H1 (cell line): Measurements from ENCODE around the gene TMEM140. TPM values are rescaled to one million over a fixed set of nuclear protein-coding genes. Genes with fewer than 3 reads are reported as not detected.

Experiments
- CTCF ChIA-PET: fragments of 300-600 bp; sonication (Branson Sonifier 250); formaldehyde crosslinking; loops from one replicate; lab custom pipeline; 2021; ENCODE audit not compliant: partially characterized antibody; lab: Charles Lee
- POLR2A ChIA-PET: fragments of 300-600 bp; sonication (Branson Sonifier 250); formaldehyde crosslinking; loops from one replicate; lab custom pipeline; 2021; ENCODE audit warnings: inconsistent platforms; ENCODE audit not compliant: partially characterized antibody; lab: Charles Lee
- DNase-seq, 2 experiments: peaks; one replicate each; pipeline versions ENCODE4 v3.0.0 to v3.0.0-alpha.2; 2010 to 2022; ENCODE audit warnings: low spot score in 2 of 2, low read depth in 1 of 2, mixed read lengths in 1 of 2
- FAIRE-seq: peaks from 2 replicates; lab custom pipeline; 2011; peaks lifted over from hg19 to GRCh38; lab: Jason Lieb, UNC
- H2AFZ ChIP-seq: 2 replicates; pipeline ENCODE4 v1.8.1; 2012; ENCODE audit warnings: low read length, inconsistent platforms
- H2AK5ac ChIP-seq: 2 replicates; pipeline ENCODE4 v1.6.1; 2013; ENCODE audit warnings: low read depth, low read length
- H2BK120ac ChIP-seq: replicated peaks from 2 replicates; pipeline ENCODE3; 2013; ENCODE audit warnings: low read depth, low read length, inconsistent platforms
- H2BK12ac ChIP-seq: 2 replicates; pipeline ENCODE4 v1.6.1; 2013; ENCODE audit warnings: low read depth, low read length
- H2BK15ac ChIP-seq: 2 replicates; pipeline ENCODE4 v1.6.1; 2013; ENCODE audit warnings: low read length
- H2BK20ac ChIP-seq: 2 replicates; pipeline ENCODE4 v1.6.1; 2013; ENCODE audit warnings: low read length
- H2BK5ac ChIP-seq: 2 replicates; pipeline ENCODE4 v1.6.1; 2013; ENCODE audit warnings: low read depth, low read length
- H3K14ac ChIP-seq: 2 replicates; pipeline ENCODE4 v1.6.1; 2013; ENCODE audit warnings: inconsistent platforms; ENCODE audit not compliant: insufficient read length
- H3K18ac ChIP-seq: 2 replicates; pipeline ENCODE4 v1.6.1; 2013; ENCODE audit warnings: low read length; ENCODE audit errors: extremely low read depth
- H3K23ac ChIP-seq: 2 replicates; pipeline ENCODE4 v1.6.1; 2013; ENCODE audit warnings: inconsistent platforms; ENCODE audit not compliant: insufficient read length
- H3K23me2 ChIP-seq: 2 replicates; pipeline ENCODE4 v1.6.1; 2013; ENCODE audit warnings: low read depth, low read length
- H3K27ac ChIP-seq: 2 replicates; pipeline ENCODE4 v1.6.1; 2011; ENCODE audit warnings: low read depth, low read length, inconsistent platforms
- H3K27me3 ChIP-seq, 4 experiments: replicated peaks in 1 of 4; 1 replicate in 1 of 4; 2 replicates in 3 of 4; pipeline versions ENCODE4 v1.6.1 to v1.8.1; 2011 to 2013; ENCODE audit warnings: low read length in 3 of 4, mild to moderate bottlenecking in 3 of 4, inconsistent platforms in 2 of 4, mixed read lengths in 2 of 4, moderate library complexity in 1 of 4; ENCODE audit not compliant: control insufficient read depth in 3 of 4, insufficient read depth in 3 of 4; ENCODE audit errors: extremely low read depth in 1 of 4
- H3K36me3 ChIP-seq, 4 experiments: 2 replicates each; pipeline versions ENCODE4 v1.6.1 to v1.8.1; 2011 to 2013; ENCODE audit warnings: mild to moderate bottlenecking in 4 of 4, low read length in 3 of 4, moderate library complexity in 2 of 4, control low read depth in 1 of 4, inconsistent platforms in 1 of 4; ENCODE audit not compliant: insufficient read depth in 4 of 4, control insufficient read depth in 2 of 4
- H3K4ac ChIP-seq: replicated peaks from 2 replicates; pipeline ENCODE3; 2013; ENCODE audit warnings: low read length, low read depth, mixed read lengths, inconsistent platforms; ENCODE audit not compliant: insufficient read length
- H3K4me1 ChIP-seq, 4 experiments: replicated peaks in 1 of 4; 1 replicate in 1 of 4; 2 replicates in 3 of 4; pipeline versions ENCODE4 v1.6.1 to v1.8.1; 2011 to 2013; ENCODE audit warnings: low read length in 3 of 4, inconsistent platforms in 2 of 4, mixed read lengths in 1 of 4; ENCODE audit not compliant: insufficient read depth in 4 of 4, control insufficient read depth in 3 of 4
- H3K4me2 ChIP-seq, 2 experiments: 2 replicates each; pipeline versions ENCODE4 v1.6.1 to v1.8.1; 2011 to 2013; ENCODE audit warnings: low read depth in 2 of 2, low read length in 2 of 2, control low read depth in 1 of 2, inconsistent platforms in 1 of 2, mild to moderate bottlenecking in 1 of 2; ENCODE audit not compliant: insufficient read depth in 1 of 2
- H3K4me3 ChIP-seq, 4 experiments: fragments of 200-600, 300-600 bp in 1 of 4; sonication (generic), shearing (Covaris generic), sonication (Bioruptor Twin) in 1 of 4; 2 replicates each; pipeline versions ENCODE4 v1.5.1 to v1.8.1; 2011 to 2016; ENCODE audit warnings: low read length in 4 of 4, low read depth in 3 of 4, control low read depth in 2 of 4, inconsistent platforms in 2 of 4, mild to moderate bottlenecking in 2 of 4, mixed read lengths in 1 of 4, moderate library complexity in 1 of 4; ENCODE audit not compliant: insufficient read depth in 2 of 4; ENCODE audit errors: extremely low read depth in 1 of 4
- H3K56ac ChIP-seq: replicated peaks from 2 replicates; pipeline ENCODE3; 2013; ENCODE audit warnings: low read depth, mild to moderate bottlenecking, mixed read lengths, low read length, inconsistent platforms; ENCODE audit not compliant: insufficient read length
- H3K79me1 ChIP-seq: 2 replicates; pipeline ENCODE4 v1.6.1; 2013; ENCODE audit warnings: low read depth, low read length, control low read depth
- H3K79me2 ChIP-seq, 2 experiments: 2 replicates each; pipeline versions ENCODE4 v1.6.1 to v1.8.1; 2012 to 2013; ENCODE audit warnings: low read length in 2 of 2, mild to moderate bottlenecking in 2 of 2, inconsistent platforms in 1 of 2; ENCODE audit not compliant: insufficient read depth in 2 of 2, control insufficient read depth in 1 of 2
- H3K9ac ChIP-seq, 4 experiments: replicated peaks in 1 of 4; 1 replicate in 1 of 4; 2 replicates in 3 of 4; pipeline versions ENCODE4 v1.6.1 to v1.8.1; 2011 to 2013; ENCODE audit warnings: low read depth in 3 of 4, low read length in 3 of 4, control low read depth in 2 of 4, mild to moderate bottlenecking in 2 of 4, moderate library complexity in 2 of 4, inconsistent platforms in 1 of 4; ENCODE audit errors: extremely low read depth in 1 of 4
- H3K9me3 ChIP-seq, 2 experiments: 2 replicates each; pipeline versions ENCODE4 v1.6.1 to v1.8.1; 2012 to 2013; ENCODE audit warnings: mild to moderate bottlenecking in 2 of 2, moderate library complexity in 2 of 2, control low read depth in 1 of 2, inconsistent platforms in 1 of 2, low read depth in 1 of 2, low read length in 1 of 2, mixed read lengths in 1 of 2; ENCODE audit not compliant: insufficient read depth in 2 of 2
- H4K20me1 ChIP-seq, 2 experiments: replicated peaks in 1 of 2; 2 replicates each; pipeline versions ENCODE3 to v1.8.1; 2011 to 2013; ENCODE audit warnings: inconsistent platforms in 2 of 2, low read length in 2 of 2, mild to moderate bottlenecking in 1 of 2; ENCODE audit not compliant: insufficient read depth in 2 of 2, control insufficient read depth in 1 of 2
- H4K5ac ChIP-seq: 2 replicates; pipeline ENCODE4 v1.6.1; 2013; ENCODE audit warnings: low read length, low read depth, mixed read lengths, inconsistent platforms; ENCODE audit not compliant: insufficient read length
- H4K8ac ChIP-seq: 2 replicates; pipeline ENCODE4 v1.8.0; 2013; ENCODE audit warnings: mild to moderate bottlenecking, moderate library complexity, low read length, inconsistent platforms; ENCODE audit not compliant: insufficient read depth; ENCODE audit errors: extremely low read depth
- H4K91ac ChIP-seq: replicated peaks from 2 replicates; pipeline ENCODE3; 2013; ENCODE audit warnings: low read length, mixed read lengths, inconsistent platforms; ENCODE audit not compliant: insufficient read length
- BRCA1 ChIP-seq: IDR thresholded peaks from 2 replicates; pipeline ENCODE4 v1.6.1; 2012; ENCODE audit warnings: low read depth, low read length, improper control_type of control experiment
- CTBP2 ChIP-seq: IDR thresholded peaks from 2 replicates; pipeline ENCODE4 v1.7.0; 2011; ENCODE audit warnings: borderline replicate concordance, mild to moderate bottlenecking, moderate library complexity, mixed read lengths, low read length; ENCODE audit not compliant: insufficient read depth, insufficient read length
- FOSL1 ChIP-seq: IDR thresholded peaks from 2 replicates; pipeline ENCODE4 v1.6.1; 2011; ENCODE audit warnings: mild to moderate bottlenecking, low read depth, low read length, moderate library complexity; ENCODE audit not compliant: insufficient read depth
- HDAC6 ChIP-seq: IDR thresholded peaks from one replicate; pipeline ENCODE4 v1.7.1; 2012; ENCODE audit warnings: low read depth, mild to moderate bottlenecking, inconsistent platforms, low read length, moderate library complexity
- POU5F1 ChIP-seq: IDR thresholded peaks from 2 replicates; pipeline ENCODE4 v1.6.1; 2011; ENCODE audit warnings: low read depth, mild to moderate bottlenecking, low read length, moderate library complexity
- RBBP5 ChIP-seq: IDR thresholded peaks from 2 replicates; pipeline ENCODE4 v1.7.1; 2012; ENCODE audit warnings: low read depth, mild to moderate bottlenecking, inconsistent platforms, low read length, moderate library complexity, borderline replicate concordance
- RFX5 ChIP-seq: IDR thresholded peaks from 2 replicates; pipeline ENCODE4 v1.6.1; 2011; ENCODE audit warnings: low read depth, low read length, improper control_type of control experiment, borderline replicate concordance
- SIN3A ChIP-seq, 2 experiments: IDR thresholded peaks in 1 of 2; conservative IDR thresholded peaks in 1 of 2; 2 replicates each; pipeline ENCODE4 v1.6.1; 2011 to 2012; ENCODE audit warnings: low read length in 2 of 2, improper control_type of control experiment in 1 of 2, low read depth in 1 of 2, mild to moderate bottlenecking in 1 of 2
- SIRT6 ChIP-seq: IDR thresholded peaks from one replicate; pipeline ENCODE4 v1.7.1; 2012; ENCODE audit warnings: low read length, inconsistent platforms
- SRF ChIP-seq: IDR thresholded peaks from 2 replicates; pipeline ENCODE4 v1.6.1; 2011; ENCODE audit warnings: mild to moderate bottlenecking, low read depth, low read length, moderate library complexity
- TAF7 ChIP-seq: optimal IDR thresholded peaks from 2 replicates; pipeline ENCODE3; 2011; ENCODE audit warnings: low read depth, mild to moderate bottlenecking, inconsistent platforms, low read length, moderate library complexity, borderline replicate concordance
- WGBS, 2 experiments: shearing (Covaris generic) in 1 of 2; methylation state at CpG; one replicate each; pipeline versions ENCODE4 v1.1.6 to v1.1.7; 2013 to 2015; ENCODE audit warnings: low lambda C conversion rate in 2 of 2, mixed read lengths in 2 of 2, inconsistent platforms in 1 of 2, low coverage in 1 of 2, missing lambda C conversion rate in 1 of 2; ENCODE audit not compliant: insufficient replicate concordance in 2 of 2, insufficient coverage in 1 of 2, insufficient read length in 1 of 2; ENCODE audit errors: extremely low coverage in 1 of 2, missing lambda C conversion rate in 1 of 2; 5-methylcytosine and 5-hydroxymethylcytosine counted together
- polyA plus RNA-seq, 7 experiments: library from polyadenylated mRNA; depleted of rRNA in 3 of 7; stranded (reverse) in 5 of 7; unstranded in 2 of 7; fragments of >200 nt in 5 of 7; fragments of 200-250 nt in 2 of 7; gene quantifications; 1 replicate in 5 of 7; 2 replicates in 1 of 7; 4 replicates in 1 of 7; pipeline versions ENCODE4 v1.2.1 to v1.2.3, GENCODE V29; 2011 to 2013; ENCODE audit warnings: missing spikeins in 2 of 7, mixed read lengths in 2 of 7
- total RNA-seq: library from RNA; stranded (reverse); fragmentation: NEBNext Ultra II Directional; extraction: Animal tissue kit (Norgen Biotek cat#: 25700); gene quantifications from 2 replicates; pipeline ENCODE4 v1.2.1, GENCODE V29; 2021

The TMEM140 gene
- total and polyA plus RNA-seq, 2 of the 8 experiments (the other 6 are each of a cell fraction or from before 2014, with no cell fraction given), result not detected

GRCh38 chr7:135183478-135183877 is 35.6 kb downstream of the TMEM140 start:
- CTCF ChIA-PET, result interaction anchor here (1.1 kb wide), 1 partner anchor 15 kb away, joined by 5 read pairs; no protein-coding TSS in a partner anchor
- Histone ChIP-seq H2AFZ (no peak overlapping the region), H3K27ac (no peak overlapping the region)

More at GRCh38 chr7:135183478-135183877, 35.6 kb downstream of the TMEM140 start:
- POLR2A ChIA-PET, result interaction anchor here (1.2 to 1.4 kb wide), 2 partner anchors 18 to 91 kb away, joined by 3 read pairs; no protein-coding TSS in a partner anchor
- H4K91ac ChIP-seq, result no peak overlapping the region
- H3K56ac ChIP-seq, result no peak overlapping the region
- no peak overlapping the region for H4K8ac ChIP-seq
- H4K5ac ChIP-seq, result no peak overlapping the region
- H3K79me1 ChIP-seq, result no peaks in the 10 kb centered on the region
- H3K23me2 ChIP-seq, result no peaks in the 10 kb centered on the region
- no peak overlapping the region for H2BK20ac ChIP-seq
- no peak overlapping the region for H3K4me3 ChIP-seq
- H3K23ac ChIP-seq, result no peak overlapping the region
- no peak overlapping the region for H2BK15ac ChIP-seq
- H3K79me2 ChIP-seq, result no peaks in the 10 kb centered on the region
- no peak overlapping the region for H3K4ac ChIP-seq
- TF ChIP-seq BRCA1, result no peak
- no peak for TF ChIP-seq SIRT6
- no peak for TF ChIP-seq CTBP2
- no peak for TF ChIP-seq HDAC6
- no peak for TF ChIP-seq RBBP5
- TF ChIP-seq RFX5, result no peak
- TF ChIP-seq FOSL1, result no peak
- no peak for TF ChIP-seq SRF
- no peak for TF ChIP-seq TAF7
- no peak for TF ChIP-seq POU5F1
- TF ChIP-seq SIN3A (conservative IDR thresholded peaks at IDR 0.05 in 1 of 2, IDR thresholded peaks at IDR 0.05 in 1 of 2; ENCODE audit: low read depth in 1 of 2, low read length in 2 of 2), result no peak
- H3K14ac ChIP-seq, result no peak overlapping the region
- FAIRE-seq (no peak), DNase-seq (no peak)
- no peaks in the 10 kb centered on the region for H3K27me3 ChIP-seq
- no peak overlapping the region for H3K18ac ChIP-seq
- no peak overlapping the region for H3K9ac ChIP-seq
- no peak overlapping the region for H2BK12ac ChIP-seq
- no peaks in the 10 kb centered on the region for H4K20me1 ChIP-seq
- 90% methylated on average over 7 of the region's 7 CpGs; no CpG with 5 or more reads in 1 of the 2 experiments for WGBS, 2 experiments
- H3K9me3 ChIP-seq, result peaks cover 22 to 35% of the 10 kb centered on the region in 2 experiments
- H3K4me2 ChIP-seq, result no peak overlapping the region
- H2AK5ac ChIP-seq, result no peak overlapping the region
- no peak overlapping the region for H2BK120ac ChIP-seq
- no peak overlapping the region for H2BK5ac ChIP-seq
- H3K36me3 ChIP-seq, result peaks cover 0 to 13% (median 2%) of the 10 kb centered on the region in 4 experiments; a peak in 5 of 8 replicates
- no peaks in the 10 kb centered on the region for H3K4me1 ChIP-seq
